Fibroblast of skin of scalp (primary cell): ENCODE data around the gene TRPV4.
"Not testable (repeated sequence)": the region's sequence is repeated elsewhere in the genome, so short reads cannot be mapped to it uniquely, and the experiment has no call there.

Experiments used
- DNase-seq: peaks from one replicate; pipeline ENCODE4 v3.0.0-alpha.2; 2013

Gene TRPV4

DNA sequence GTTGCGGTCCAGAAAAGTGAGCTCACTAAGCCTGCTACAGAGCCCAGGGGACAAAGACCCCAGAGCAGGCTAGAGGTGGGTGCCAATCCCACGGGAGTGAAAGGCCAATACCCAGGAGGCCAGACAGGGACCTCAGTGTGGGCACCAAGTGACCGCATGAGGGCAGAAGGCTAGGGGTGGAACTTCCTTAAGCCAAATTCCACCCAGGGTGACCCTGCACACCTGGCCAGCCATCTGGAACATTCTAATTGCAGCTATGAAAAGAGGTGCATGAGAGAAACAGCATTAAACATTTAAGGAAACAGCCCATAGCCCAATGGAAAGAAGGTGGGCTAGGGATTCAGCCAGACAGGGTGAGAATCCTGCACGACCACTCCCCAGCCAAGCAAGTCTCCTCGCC is 27.8 kb upstream of the TRPV4 start:
- no peak for DNase-seq

DNA sequence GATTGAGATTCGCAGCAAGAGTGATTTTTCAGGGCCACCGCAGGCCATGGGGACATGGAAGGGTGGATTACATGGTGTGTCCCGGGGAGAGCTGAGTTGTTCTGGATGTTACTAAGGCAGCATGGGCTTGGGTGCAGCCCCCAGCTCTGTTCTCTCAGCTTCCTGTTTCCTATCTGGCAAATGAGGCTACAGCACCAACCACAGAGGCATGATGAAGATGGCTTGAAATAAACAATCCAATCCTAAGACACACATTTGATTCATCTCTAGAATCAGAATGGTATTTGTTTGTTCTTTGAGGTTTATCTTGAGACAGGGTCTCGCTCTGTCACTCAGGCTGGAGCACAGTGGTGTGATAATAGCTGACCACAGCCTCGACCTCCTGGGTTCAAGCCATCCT is 25.6 kb upstream of the TRPV4 start:
- no peak for DNase-seq

DNA sequence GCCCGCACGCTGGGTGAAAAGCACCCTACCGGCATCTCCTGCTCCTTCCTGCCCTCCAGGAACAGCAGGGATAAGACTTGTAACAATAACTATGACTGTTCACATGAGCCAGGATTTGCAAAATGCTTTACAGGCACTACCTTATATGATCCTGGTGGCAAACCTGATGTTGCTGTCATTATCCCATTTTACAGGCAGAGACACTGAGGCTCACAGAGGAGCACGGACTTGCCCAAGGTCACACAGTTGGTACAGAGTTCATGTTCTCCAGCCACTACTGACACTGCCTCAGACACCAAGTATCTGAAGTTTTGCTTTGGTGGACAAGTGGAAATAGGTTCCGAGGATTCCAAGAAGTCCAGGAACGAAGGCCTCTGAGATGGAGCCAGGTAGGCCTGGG is 24.5 kb upstream of the TRPV4 start:
- DNase-seq = no peak

DNA sequence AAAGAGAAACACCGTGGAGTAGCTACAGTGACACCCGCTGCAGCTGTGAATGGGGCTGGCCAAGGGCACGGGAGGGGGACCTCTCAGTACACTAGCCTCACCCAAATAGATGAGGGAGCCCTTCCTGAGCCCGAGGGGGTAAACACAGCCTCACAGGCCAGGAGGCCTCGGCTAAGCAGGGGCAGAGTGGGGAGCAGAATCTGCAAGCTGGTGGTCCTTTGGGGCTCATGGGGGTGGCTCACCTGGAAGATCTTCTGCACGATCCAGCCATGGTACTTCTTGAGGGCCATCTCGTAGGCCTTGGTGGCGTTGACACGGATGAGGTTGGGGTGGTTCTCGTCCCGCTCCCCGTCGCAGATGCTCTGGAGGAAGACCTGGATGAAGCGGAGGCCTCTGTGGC is 22.2 kb upstream of the TRPV4 start:
- DNase-seq = no peak

DNA sequence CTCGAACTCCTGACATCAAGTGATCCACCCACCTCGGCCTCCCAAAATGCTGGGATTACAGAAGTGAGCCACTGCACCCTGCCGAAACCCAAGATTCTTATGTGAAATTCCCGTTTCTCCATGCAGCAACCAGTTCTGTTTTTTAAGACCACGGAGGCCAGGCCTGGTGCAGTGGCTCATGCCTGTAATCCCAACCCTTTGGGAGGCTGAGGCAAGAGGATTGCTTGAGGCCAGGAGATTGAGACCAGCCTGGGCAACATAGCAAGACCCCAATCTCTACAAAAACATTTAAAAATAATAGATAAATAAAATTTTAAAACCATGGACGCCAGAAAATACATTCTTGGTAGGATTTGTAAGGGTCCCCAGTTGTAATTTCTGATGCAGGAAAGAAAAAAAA is 17.3 kb upstream of the TRPV4 start:
- DNase-seq = not testable (repeated sequence)

DNA sequence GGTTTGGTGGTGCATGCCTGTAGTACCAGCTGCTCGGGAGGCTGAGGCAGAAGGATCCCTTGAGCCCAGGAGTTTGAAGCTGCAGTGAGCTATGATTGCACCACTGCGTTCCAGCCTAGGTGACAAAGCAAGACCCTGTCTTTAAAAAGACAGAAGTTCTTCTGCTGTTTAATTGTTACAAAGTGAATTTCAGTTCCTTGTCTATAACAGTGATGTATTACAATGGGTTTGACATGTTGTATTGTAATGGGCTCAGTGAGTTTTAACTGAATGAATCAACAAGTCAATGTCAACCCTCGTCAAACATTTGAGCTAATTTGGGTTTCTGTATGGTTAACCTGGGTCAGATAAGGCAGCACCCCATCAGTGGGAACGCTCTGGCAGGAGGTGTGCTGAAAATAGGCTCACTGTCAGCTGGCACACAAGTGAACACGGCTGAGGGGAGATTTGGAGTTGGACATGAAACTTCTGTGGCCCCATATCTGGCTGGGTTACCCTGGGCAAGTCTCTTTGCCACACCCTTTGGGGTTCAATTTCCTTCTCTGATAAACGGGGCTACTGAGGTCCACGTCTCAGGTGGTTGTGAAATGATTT is 14.0 kb upstream of the TRPV4 start:
- DNase-seq = no peak

DNA sequence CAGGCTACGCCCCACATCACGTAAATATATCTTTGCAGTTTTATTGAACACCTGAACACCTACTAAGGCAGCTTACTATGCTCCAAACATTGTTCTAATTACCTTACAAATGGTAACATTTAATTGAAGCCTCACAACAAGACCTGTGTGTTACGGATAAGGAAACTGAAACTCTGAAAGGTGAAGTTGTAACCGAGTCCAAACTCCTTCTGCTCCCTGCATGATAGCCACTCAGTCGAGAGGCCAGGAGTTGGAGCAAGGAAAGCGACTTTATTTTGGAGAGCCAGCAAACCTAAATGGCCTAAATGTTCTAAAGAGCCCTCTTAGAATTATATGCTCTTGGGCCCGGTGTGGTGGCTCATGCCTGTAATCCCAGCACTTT is 12.6 kb upstream of the TRPV4 start:
- DNase-seq = no peak

DNA sequence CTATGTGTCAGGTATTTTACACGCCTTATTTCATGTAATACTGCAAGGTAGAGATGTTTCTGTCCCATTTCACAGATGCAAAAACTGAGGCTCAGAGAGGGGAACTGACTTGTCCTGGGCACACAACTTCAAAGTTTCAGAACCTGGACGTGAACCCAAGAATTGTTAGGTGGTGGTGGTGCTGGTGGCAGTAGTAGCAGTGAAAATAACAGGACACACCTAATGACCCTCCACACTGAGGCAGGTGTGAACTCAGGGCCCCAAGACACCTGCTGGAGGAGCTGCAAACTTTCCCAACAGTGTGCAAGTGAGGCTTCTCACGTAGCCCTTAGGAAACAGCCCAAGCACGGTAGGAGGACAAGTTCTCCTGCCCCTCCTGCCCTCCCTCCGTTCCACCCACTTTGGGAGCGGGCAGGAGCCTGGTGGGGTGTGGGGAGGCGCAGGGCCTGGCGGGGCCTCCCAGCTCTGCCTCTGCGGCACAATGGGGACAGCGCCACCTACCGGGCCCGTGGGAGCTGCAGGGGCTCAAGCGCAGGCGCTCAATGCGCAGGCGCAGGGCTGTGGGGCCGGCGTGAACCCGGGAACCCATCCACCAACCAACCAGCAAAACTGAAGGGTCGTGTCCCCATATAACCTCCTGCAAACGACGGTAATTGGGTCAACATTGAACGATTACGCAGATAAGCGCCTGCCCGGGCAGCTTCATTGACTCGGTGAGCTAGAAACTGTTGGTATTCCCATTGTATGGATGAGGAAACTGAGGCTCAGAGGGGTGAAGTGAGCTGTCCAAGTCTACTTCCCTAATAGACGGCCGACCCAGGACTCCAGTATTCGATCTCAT is 12.0 kb upstream of the TRPV4 start:
- DNase-seq = peak; percentile 77

DNA sequence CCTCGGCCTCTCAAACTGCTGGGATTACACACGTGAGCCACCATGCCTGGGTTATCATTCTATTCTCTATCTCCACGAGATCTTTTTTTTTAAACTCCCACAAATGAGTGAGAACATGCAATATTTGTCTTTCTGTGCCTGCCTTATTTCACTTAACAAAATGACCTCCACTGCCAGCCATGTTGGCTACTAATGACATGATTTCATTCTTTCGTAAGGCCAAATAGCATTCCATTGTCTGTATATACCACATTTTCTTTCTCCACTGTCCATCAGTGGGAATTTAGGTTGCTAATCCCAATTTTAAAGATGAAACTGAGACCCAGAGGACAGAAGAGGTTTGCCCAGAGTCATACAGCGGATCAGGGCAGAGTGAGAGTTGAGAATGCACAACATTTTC is 10.9 kb upstream of the TRPV4 start:
- DNase-seq = no peak

DNA sequence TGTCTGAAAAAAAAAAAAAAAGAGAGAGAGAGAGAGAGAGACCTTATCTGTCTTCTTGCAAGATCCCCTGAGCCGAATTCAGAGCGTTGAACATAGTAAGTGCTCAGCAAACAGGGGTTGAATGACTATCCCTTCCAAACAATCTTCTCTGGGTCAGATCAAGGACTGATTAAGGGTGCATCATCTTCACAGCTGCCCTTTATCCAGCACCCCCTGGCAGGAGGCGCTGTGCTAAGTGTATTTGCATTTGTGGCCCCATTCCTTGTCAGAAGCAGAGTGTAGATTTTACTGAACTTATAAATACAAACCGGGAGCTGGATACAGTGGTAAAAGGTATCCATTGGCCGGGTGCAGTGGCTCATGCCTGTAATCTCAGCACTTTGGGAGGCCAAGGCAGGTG is 8.8 kb upstream of the TRPV4 start:
- DNase-seq = no peak

DNA sequence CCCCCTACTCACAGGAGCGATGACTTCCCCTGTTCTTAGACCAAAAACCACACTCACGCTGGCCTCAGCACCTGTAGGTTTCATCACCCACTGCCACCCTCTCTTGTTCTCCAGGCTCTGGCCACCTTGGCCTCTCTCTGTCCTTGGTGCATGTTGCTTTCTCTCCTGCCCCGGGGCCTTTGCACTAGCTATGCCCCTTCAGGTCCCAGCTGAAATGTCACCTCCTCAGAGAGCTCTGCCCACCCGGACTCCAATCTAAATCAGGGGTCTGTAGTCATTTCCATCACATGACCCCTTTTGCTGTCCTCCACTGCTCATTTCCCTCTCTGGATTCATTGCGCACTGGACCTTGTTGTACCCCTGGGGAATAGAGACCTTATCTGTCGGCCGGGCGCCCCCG is 8.2 kb upstream of the TRPV4 start:
- no peak for DNase-seq

DNA sequence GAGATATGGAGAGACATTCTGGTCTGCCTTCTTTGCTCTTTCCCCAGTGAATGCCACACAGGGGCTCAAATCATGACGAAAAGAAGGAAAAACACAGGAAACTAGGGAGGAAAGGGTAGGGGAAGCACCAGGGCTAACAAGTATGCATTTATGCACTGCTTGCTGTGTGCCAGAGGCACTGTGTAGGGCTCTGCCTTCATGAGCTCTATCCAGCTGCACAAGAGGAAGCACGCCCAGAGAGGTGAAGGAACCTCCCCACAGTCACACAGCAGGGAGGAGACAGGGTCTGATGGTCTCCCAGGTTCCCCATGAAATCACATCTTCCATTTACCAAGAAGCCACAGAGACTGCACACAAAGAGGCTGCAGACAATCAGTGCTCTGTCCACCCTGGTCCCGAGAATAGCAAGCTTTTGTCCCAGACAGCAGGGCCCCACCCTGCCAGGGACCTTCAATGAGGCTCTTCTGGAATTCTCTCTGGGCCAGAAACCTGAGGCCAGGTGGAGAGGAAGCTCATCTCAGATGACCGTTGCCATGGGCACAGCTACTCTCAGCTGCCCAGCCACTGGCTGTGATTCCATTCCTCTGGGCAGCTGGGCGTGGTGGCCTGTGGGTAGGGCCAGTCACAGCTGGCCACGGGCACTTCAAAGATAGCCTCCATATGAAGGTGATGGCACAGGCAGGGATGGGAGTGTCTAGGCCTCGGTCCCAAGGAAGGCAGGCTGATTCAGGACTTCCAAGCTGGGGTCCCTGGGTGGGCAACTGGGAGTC is 7.3 kb upstream of the TRPV4 start:
- DNase-seq = no peak

DNA sequence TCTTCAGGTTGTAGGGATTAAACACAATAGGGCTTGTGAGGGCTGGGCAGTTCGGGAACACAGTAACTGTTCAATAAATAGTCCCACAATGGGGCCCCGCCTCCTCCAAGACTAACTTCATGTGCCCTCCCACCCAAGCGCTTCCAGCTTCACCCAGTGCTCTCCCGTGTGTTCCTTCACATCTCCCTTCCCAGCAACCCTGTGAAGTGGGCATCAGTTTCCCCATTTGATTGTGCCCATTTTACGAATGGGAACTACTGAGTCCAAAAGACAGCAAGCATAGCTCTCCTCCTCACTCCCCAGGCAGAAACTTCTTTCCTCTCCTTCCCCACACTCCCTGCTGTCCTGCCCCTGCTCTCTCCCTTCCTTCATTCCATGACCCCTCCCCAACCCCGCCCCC is 6.2 kb upstream of the TRPV4 start:
- no peak for DNase-seq

DNA sequence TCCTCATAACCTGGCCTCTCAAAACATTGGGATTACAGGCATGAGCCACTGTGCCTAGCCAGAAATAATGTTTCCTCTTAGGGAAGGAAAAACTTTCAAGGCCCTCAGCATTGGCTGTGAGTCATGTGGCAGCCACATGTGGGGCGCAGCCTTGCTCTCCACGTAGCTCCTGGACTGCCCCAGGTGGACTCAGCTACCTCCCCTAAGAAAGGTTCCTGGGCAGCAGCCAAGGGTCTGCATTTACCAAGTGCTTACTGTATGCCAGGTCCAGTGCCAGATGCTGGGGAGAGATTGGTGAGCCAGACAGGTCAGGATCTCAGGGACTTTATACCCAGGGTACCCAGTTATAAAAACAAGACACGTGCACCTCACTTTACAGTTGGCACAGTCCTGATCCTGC is 3.7 kb upstream of the TRPV4 start:
- no peak for DNase-seq

DNA sequence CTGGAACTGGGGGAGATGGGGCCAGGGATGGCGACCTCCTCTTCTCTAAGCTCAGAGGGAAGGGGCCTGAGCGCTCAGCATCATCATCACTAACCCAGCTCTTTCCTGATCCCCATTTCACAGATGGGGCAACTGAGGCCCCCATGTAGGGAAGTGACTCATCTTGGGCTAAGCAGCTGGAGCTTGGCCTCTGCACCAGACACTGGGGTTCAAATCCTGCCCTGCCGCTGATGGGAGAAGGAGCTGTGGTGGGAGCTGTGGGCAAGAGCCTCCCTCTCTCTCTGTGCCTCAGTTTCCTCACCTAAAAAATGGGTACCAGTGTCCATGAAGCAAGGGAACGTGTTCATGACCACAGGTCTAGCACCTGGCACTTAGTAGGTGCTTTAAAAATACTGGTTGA is 2.6 kb upstream of the TRPV4 start:
- DNase-seq = no peak

DNA sequence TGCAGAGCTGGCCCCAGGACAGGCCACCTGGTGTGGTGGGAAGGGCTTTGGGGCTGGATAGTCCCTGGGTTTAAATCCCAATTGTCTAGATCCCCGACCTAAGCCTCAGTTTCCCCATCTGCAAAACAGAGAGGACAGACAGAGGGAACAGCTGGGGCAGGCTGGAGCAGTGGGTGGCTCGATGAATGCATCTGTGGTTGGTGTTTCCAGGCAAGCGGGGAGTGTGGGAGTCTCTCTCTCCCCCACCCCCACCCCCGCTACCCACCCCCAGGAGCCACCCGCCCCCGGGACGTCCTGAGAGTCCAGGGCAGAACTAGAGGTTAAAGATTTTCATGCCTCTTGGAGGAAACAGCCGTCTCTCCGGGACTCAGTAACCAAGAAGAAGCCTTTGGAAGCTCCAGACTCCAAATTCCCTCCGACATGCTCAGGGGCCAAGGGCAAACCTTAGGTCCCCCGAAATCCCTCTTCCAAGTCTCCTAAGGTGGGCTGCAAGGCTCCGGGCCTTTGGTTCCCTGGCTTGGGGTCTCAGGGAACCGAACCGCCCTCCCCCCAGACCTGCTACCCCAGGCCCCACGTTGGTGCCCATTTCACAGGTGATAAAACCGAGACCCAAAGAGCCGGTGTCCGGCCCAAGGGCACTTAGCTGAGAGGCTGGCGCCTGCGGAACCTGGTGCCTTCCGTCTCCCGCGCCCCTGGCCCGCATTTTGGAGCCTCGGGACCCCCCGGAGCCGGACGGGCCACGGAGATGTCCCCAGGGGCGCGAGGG is 474 bp downstream of the TRPV4 start:
- DNase-seq = no peak

DNA sequence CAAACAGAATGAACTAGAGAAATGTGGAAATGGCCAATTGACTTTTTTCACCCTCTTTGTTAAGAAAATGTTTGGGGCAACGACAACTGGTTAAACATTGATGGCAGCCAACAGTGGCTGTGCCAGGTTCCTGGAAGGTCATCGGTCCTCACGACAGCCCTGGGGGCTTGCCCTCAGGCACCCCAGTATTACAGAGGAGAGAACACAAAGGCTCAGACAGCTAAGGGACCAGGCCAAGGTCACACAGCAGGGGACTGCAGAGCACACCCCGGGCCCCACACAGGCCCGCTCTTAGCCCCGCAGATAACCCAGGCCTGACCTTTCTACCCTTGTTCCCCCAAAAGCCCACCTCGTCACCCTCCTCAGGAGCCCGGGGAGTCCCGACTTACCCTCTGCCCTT is 1.3 kb downstream of the TRPV4 start:
- no peak for DNase-seq

DNA sequence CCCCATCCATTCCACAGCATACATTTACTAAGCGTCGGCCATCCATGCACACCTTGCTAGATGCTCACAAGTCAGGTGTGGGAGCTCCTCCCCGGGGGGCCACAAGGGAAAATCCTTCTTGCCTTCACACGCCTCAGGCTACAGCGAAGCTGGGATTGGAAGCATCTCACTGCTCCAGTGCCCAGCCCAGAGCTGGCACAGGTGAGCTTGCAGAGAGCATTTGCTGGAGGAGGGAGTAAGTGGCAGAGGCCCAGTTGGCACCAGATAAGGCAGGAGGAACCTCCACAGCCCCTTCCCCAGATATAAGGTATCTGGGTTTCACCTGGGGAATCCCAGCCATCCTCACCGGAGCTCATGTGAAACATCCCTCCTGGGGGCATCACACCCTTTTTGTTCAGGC is 1.8 kb downstream of the TRPV4 start:
- no peak for DNase-seq

DNA sequence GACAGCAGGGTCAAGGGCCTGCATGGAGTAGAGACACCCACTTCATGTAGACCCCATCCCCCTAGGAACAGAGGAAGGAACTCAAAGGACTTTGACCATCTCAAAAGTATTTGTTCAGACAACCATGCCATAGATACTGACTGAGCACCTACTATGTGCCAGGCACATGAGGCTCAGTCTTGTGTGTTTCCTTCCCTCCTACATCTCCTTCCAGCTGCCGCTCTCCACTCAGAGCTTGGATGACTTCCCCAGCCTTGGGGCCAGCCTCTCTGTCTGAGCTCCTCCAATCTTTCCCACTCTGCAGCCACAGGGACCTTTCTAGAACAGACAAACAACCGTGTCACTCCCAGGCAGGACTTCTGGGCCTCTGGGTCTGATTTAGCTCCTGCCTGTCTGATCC is 2.5 kb downstream of the TRPV4 start:
- no peak for DNase-seq

DNA sequence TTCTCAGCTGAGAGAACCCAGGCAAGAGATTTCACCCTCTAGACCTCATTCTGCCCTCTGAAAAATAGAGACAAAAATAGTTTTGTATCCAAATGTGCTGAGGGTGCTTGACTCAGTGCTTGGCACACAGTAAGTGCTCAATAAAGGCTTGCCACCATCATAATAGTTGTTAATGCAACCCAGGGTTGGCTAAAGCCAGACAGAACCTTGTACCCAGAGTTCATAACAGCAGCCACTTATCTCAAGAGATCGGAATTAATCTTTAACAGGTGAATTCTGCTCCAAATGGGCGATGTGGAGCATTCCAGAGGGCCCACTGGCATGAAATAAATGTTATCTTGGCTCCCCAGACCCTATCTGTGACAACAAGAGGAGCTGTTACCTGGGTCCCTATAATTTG is 2.9 kb downstream of the TRPV4 start:
- no peak for DNase-seq

DNA sequence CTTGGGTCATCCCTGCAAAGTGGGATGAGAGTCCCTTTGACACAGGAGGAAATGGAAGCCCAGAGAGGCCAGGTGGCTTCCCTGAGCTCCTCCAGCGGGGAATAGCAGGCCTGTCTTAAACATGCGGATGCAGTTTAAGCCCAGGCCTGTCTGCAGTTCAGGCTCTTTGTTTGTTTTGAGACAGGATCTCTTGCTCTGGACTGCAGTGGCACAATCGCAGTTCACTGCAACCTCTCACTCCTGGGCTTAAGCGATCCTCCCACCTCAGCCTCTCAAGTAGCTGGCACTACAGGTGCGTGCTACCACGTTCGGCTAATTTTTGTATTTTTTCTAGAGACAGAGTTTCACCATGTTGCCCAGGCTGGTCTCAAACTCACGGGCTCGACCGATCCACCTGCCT is 3.5 kb downstream of the TRPV4 start:
- DNase-seq = no peak

DNA sequence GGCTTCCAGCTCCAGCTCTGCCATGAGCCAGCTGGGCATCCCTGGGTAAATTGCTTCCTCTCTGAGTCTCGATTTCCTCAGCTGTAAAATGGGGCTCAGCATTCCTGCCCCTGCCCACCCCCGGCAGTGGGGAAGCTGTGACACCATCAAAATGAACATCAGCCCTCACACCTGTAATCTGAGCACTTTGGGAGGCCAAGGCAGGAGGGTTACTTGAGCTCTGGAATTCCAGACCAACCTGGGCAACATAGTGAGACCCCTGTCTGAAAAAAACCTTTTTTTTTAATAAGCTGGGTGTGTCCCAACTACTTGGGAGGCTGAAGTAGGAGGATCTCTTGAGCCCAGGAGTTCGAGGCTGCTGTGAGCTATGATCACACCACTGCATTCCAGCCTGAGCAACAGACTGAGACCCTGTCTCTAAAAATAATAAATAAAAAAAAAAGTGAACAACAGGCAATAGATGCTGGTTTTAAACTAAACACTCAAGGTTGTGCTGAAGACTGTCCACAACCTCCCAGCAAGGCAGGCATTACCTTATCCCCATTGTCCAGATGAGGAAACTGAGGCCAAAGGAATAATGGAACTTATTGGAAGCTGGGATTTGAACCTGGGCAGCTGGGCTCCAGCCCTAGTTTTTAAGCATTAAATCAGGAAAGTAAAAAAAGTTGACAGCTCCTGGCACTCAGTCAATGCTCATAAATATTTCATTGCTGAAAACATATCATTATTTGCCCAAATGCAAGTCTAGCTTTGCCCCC is 4.3 kb downstream of the TRPV4 start:
- DNase-seq = no peak
